K562 (cell line): ENCODE results near the gene CENPA. TPM values are rescaled to one million over a fixed set of nuclear protein-coding genes. Genes with fewer than 3 reads are reported as not detected.
"Not testable (repeated sequence)": the region's sequence is repeated elsewhere in the genome, so short reads cannot be mapped to it uniquely, and the experiment has no call there.

Experiments
- ATAC-seq: fragments of 200-7000 bp; cut with Tn5 transposase; 3 replicates; pipeline ENCODE4 v1.9.1; 2020; ENCODE audit warnings: moderate library complexity
- BruUV-seq: library from RNA; stranded (reverse); fragments of 400-500 nt; replicated peaks from 2 replicates; lab custom pipeline; 2021; lab: Mats Ljungman, UMichigan
- CTCF ChIA-PET: fragments of 300-600 bp; formaldehyde crosslinking; extraction: SDS; loops from one replicate; lab custom pipeline; 2021; ENCODE audit warnings: low intra/inter-chr PET ratio; lab: Yijun Ruan, JAX
- POLR2A ChIA-PET: fragments of 300-600, 350-650 bp; sonication (Branson Sonifier 250); formaldehyde crosslinking; extraction: SDS; loops from one replicate; lab custom pipeline; 2021; ENCODE audit warnings: antibody characterized with exemption, inconsistent platforms; lab: Yijun Ruan, JAX
- DNase-seq, 4 experiments: peaks; one replicate each; pipeline versions ENCODE4 v3.0.0 to v3.0.0-alpha.2; 2011 to 2018; ENCODE audit warnings: low spot score in 3 of 4, mixed read lengths in 3 of 4; ENCODE audit errors: extremely low read depth in 1 of 4
- FAIRE-seq: peaks from 2 replicates; lab custom pipeline; 2011; peaks lifted over from hg19 to GRCh38; lab: Jason Lieb, UNC
- H2AFZ ChIP-seq: 2 replicates; pipeline ENCODE4 v1.6.0; 2011; ENCODE audit warnings: low read depth, low read length, control low read depth, inconsistent platforms
- H3K27ac ChIP-seq: fragments of 200-600 bp; 3 replicates; pipeline ENCODE4 v1.8.0; 2011; ENCODE audit warnings: low read depth, mild to moderate bottlenecking, control low read depth, inconsistent platforms, low read length, moderate library complexity, mixed read lengths; ENCODE audit errors: extremely low read depth
- H3K27me3 ChIP-seq, 2 experiments: fragments of 300-600 bp in 1 of 2; 2 replicates in 1 of 2; 3 replicates in 1 of 2; pipeline versions ENCODE4 v1.6.0 to v1.8.0; 2011; ENCODE audit warnings: inconsistent platforms in 2 of 2, low read length in 2 of 2, mild to moderate bottlenecking in 1 of 2, mixed read lengths in 1 of 2, moderate library complexity in 1 of 2; ENCODE audit not compliant: control insufficient read depth in 2 of 2, insufficient read depth in 2 of 2
- H3K36me3 ChIP-seq: fragments of 300-600 bp; 3 replicates; pipeline ENCODE4 v1.8.0; 2011; ENCODE audit warnings: mild to moderate bottlenecking, low read length, inconsistent platforms; ENCODE audit not compliant: control insufficient read depth, insufficient read depth
- H3K4me1 ChIP-seq, 2 experiments: fragments of 200-600 bp in 1 of 2; replicated peaks in 1 of 2; 2 replicates in 1 of 2; 3 replicates in 1 of 2; pipeline versions ENCODE4 v1.5.1 to v1.8.0; 2011; ENCODE audit warnings: inconsistent platforms in 2 of 2, low read length in 2 of 2, mild to moderate bottlenecking in 1 of 2, mixed read lengths in 1 of 2, moderate library complexity in 1 of 2; ENCODE audit not compliant: control insufficient read depth in 2 of 2, insufficient read depth in 2 of 2
- H3K4me2 ChIP-seq: 2 replicates; pipeline ENCODE4 v1.6.1; 2011; ENCODE audit warnings: low read length, control low read depth, inconsistent platforms, mixed read lengths; ENCODE audit not compliant: insufficient read depth
- H3K4me3 ChIP-seq: fragments of 200-600 bp; sonication (generic), shearing (Covaris generic); 2 replicates; pipeline ENCODE4 v1.5.1; 2016; ENCODE audit warnings: control low read depth, inconsistent platforms
- H3K79me2 ChIP-seq: fragments of 200-600 bp; 3 replicates; pipeline ENCODE4 v1.8.0; 2011; ENCODE audit warnings: low read length, inconsistent platforms; ENCODE audit not compliant: control insufficient read depth, insufficient read depth
- H3K9ac ChIP-seq, 2 experiments: 2 replicates each; pipeline versions ENCODE4 v1.6.0 to v1.6.1; 2011; ENCODE audit warnings: low read depth in 2 of 2, low read length in 2 of 2, control low read depth in 1 of 2, inconsistent platforms in 1 of 2, mild to moderate bottlenecking in 1 of 2, mixed read lengths in 1 of 2; ENCODE audit not compliant: insufficient read depth in 1 of 2
- H3K9me1 ChIP-seq: one replicate; pipeline ENCODE4 v1.6.0; 2011; ENCODE audit warnings: inconsistent platforms, mild to moderate bottlenecking, low read length, moderate library complexity; ENCODE audit not compliant: control insufficient read depth, insufficient read depth
- H3K9me3 ChIP-seq: replicated peaks from 2 replicates; pipeline ENCODE4 v1.5.1; 2011; ENCODE audit warnings: low read depth, low read length, inconsistent platforms; ENCODE audit not compliant: control insufficient read depth, insufficient read depth
- H4K20me1 ChIP-seq: replicated peaks from 2 replicates; pipeline ENCODE4 v1.6.1; 2011; ENCODE audit warnings: low read length, inconsistent platforms, mixed read lengths; ENCODE audit not compliant: control insufficient read depth, insufficient read depth
- CTBP1 ChIP-seq: fragments of 450-650 bp; IDR thresholded peaks from 2 replicates; pipeline ENCODE4 v1.6.1; 2016; ENCODE audit warnings: borderline replicate concordance
- FOXK2 ChIP-seq, 2 experiments: fragments of 450-650 bp; IDR thresholded peaks in 1 of 2; conservative IDR thresholded peaks in 1 of 2; 2 replicates each; pipeline ENCODE4 v1.6.1; 2016; ENCODE audit warnings: low read depth in 2 of 2, mild to moderate bottlenecking in 1 of 2
- HDAC2 ChIP-seq: fragments of 450-650 bp; IDR thresholded peaks from 2 replicates; pipeline ENCODE4 v1.6.1; 2016; ENCODE audit warnings: mild to moderate bottlenecking
- RBBP5 ChIP-seq: fragments of 200-600 bp; sonication (generic); IDR thresholded peaks from 2 replicates; pipeline ENCODE4 v1.6.1; 2012; ENCODE audit warnings: borderline replicate concordance, mild to moderate bottlenecking, low read length, control low read depth, inconsistent platforms; ENCODE audit not compliant: insufficient read depth, poor library complexity, severe bottlenecking
- ZNF512 ChIP-seq: IDR thresholded peaks from 2 replicates; pipeline ENCODE4 v1.6.1; 2016; ENCODE audit warnings: missing genetic modification characterization, missing compliant biosample characterization
- WGBS: fragments of 100-300 bp; shearing (Covaris generic); methylation state at CpG from one replicate; pipeline ENCODE4 v1.1.6; 2016; ENCODE audit warnings: low coverage, mixed read lengths; ENCODE audit not compliant: insufficient coverage; ENCODE audit errors: missing lambda C conversion rate; 5-methylcytosine and 5-hydroxymethylcytosine counted together
- in situ Hi-C: fragments of 300-500 bp; cut with MboI; formaldehyde crosslinking; loops from 4 replicates; pipeline ENCODE4 v1.15.0; 2018; ENCODE audit warnings: inconsistent platforms, mixed read lengths
- intact Hi-C: fragments of 100-400 bp; cut with micrococcal nuclease; formaldehyde crosslinking; loops from 2 replicates; pipeline ENCODE4 v1.14.2; 2022
- polyA plus RNA-seq, 8 experiments: library from polyadenylated mRNA; depleted of rRNA in 4 of 8; stranded (reverse) in 5 of 8; unstranded in 3 of 8; fragments of >200 nt; fragmentation: Nextera tagmentation in 2 of 8; fragmentation: Illumina TruSeq in 1 of 8; extraction: Ambion mirVana in 2 of 8; extraction: Trizol in 1 of 8; gene quantifications; 2 replicates each; pipeline versions ENCODE4 v1.2.1 to v1.2.3, GENCODE V29; 2011 to 2014; ENCODE audit warnings: inconsistent platforms in 1 of 8, missing spikeins in 1 of 8
- total RNA-seq, 7 experiments: library from RNA; depleted of rRNA in 6 of 7; stranded (reverse); fragments of >200 nt in 6 of 7; fragmentation: Illumina TruSeq in 2 of 7; extraction: Trizol in 2 of 7; gene quantifications; 2 replicates each; pipeline versions ENCODE4 v1.2.1 to v1.2.3, GENCODE V29; 2011 to 2021; ENCODE audit warnings: low replicate concordance in 1 of 7

The CENPA gene
- total and polyA plus RNA-seq, 9 of the 15 experiments (the other 6 are each of a cell fraction or from before 2014, with no cell fraction given), result 11.3 to 61.7 (median 44.7) TPM

- Histone ChIP-seq H3K9ac (peak overlapping the region in 1 of 2 experiments; percentile 31; a peak in 2 of 4 replicates), H2AFZ (peak overlapping the region; percentile 67), H3K4me1 (peaks cover 14 to 16% of the 10 kb centered on the region in 2 experiments), H3K27ac (peak overlapping the region; percentile 60; the same call in 2 of the 3 replicates)
- H3K36me3 ChIP-seq, FAIRE-seq, H3K9me3 ChIP-seq, DNase-seq, H4K20me1 ChIP-seq, in situ Hi-C loops, H3K4me3 ChIP-seq, intact Hi-C loops, H3K9me1 ChIP-seq, H3K79me2 ChIP-seq, POLR2A ChIA-PET, ATAC-seq, BruUV-seq, CTCF ChIA-PET, H3K4me2 ChIP-seq, H3K27me3 ChIP-seq: not testable (repeated sequence)
- TF ChIP-seq RBBP5 (peak; percentile 36), ZNF512 (tag) (0 out of 2 replicates have a peak, but pooled peaks have one; percentile 16), FOXK2 (conservative IDR thresholded peaks at IDR 0.05 in 1 of 2, IDR thresholded peaks at IDR 0.05 in 1 of 2; ENCODE audit: low read depth in 2 of 2) (0 out of 4 replicates have a peak, but pooled peaks of 1 of the 2 experiments have one; percentile 14), HDAC2 (0 out of 2 replicates have a peak, but pooled peaks have one; percentile 1), CTBP1 (0 out of 2 replicates have a peak, but pooled peaks have one; percentile 22)
- 33% methylated on average over 11 of the region's 11 CpGs for WGBS
Measured at GRCh38 chr2:26750467-26750866, 35.4 kb upstream of the CENPA start.
